HG03108 (cell line): Measurements from ENCODE around the gene TNIP2.
"Not testable (repeated sequence)": the region's sequence is repeated elsewhere in the genome, so short reads cannot be mapped to it uniquely, and the experiment has no call there.

ENCODE experiments used
- ATAC-seq: cut with Tn5 transposase; IDR thresholded peaks from one replicate; pipeline ENCODE4 v1.9.1; 2021; ENCODE audit warnings: moderate library complexity; ENCODE audit not compliant: unreplicated experiment

TNIP2 gene

GRCh38 chr4:2794486-2795299, 38.6 kb upstream of the TNIP2 start:
- no peak for ATAC-seq

- no peak for ATAC-seq
Observed at GRCh38 chr4:2793586-2794485, 37.7 kb upstream of the TNIP2 start.

- no peak for ATAC-seq
Observed at GRCh38 chr4:2792711-2793585, 36.8 kb upstream of the TNIP2 start, which contains the start of gene SH3BP2. Gene SH3BP2, plus strand, starts transcription at chr4:2793085. Its CDS starts 27,533 bp downstream, at chr4:2820618.

- no peak for ATAC-seq
Observed at GRCh38 chr4:2792396-2792710, 36.2 kb upstream of the TNIP2 start.

- no peak for ATAC-seq
Observed at GRCh38 chr4:2791518-2792395, 35.6 kb upstream of the TNIP2 start.

GRCh38 chr4:2790583-2791517, 34.7 kb upstream of the TNIP2 start:
- no peak for ATAC-seq

GRCh38 chr4:2789793-2790582, 33.9 kb upstream of the TNIP2 start:
- no peak for ATAC-seq

GRCh38 chr4:2789351-2789750, 33.2 kb upstream of the TNIP2 start:
- no peak for ATAC-seq

- no peak for ATAC-seq
Observed at GRCh38 chr4:2788532-2789103, 32.5 kb upstream of the TNIP2 start.

- ATAC-seq, result no peak
Observed at GRCh38 chr4:2788101-2788500, 32.0 kb upstream of the TNIP2 start.

- ATAC-seq, result peak; percentile 68
Observed at GRCh38 chr4:2787230-2788100, 31.3 kb upstream of the TNIP2 start.

GRCh38 chr4:2786794-2787229, 30.7 kb upstream of the TNIP2 start:
- peak; percentile 3 for ATAC-seq

- no peak for ATAC-seq
Observed at GRCh38 chr4:2786152-2786671, 30.1 kb upstream of the TNIP2 start.

- no peak for ATAC-seq
Observed at GRCh38 chr4:2785613-2786012, 29.5 kb upstream of the TNIP2 start.

GRCh38 chr4:2783790-2784189, 27.7 kb upstream of the TNIP2 start:
- ATAC-seq, result no peak

- ATAC-seq, result no peak
Observed at GRCh38 chr4:2781911-2782310, 25.8 kb upstream of the TNIP2 start.

- not testable (repeated sequence) for ATAC-seq
Observed at GRCh38 chr4:2780643-2781042, 24.5 kb upstream of the TNIP2 start.
